HepG2 (cell line): ENCODE measurements around the gene LY6G5B. TPM values are rescaled to one million over a fixed set of nuclear protein-coding genes. Genes with fewer than 3 reads are reported as not detected.

Source experiments
- CREB1 ChIP-seq, 2 experiments: fragments of 450-650 bp in 1 of 2; IDR thresholded peaks; 2 replicates each; pipeline ENCODE4 v1.6.1; 2016 to 2017; ENCODE audit warnings: control low read depth in 1 of 2, mild to moderate bottlenecking in 1 of 2, missing compliant biosample characterization in 1 of 2, missing genetic modification characterization in 1 of 2
- FOXP1 ChIP-seq, 2 experiments: fragments of 450-650 bp in 1 of 2; IDR thresholded peaks; 2 replicates each; pipeline ENCODE4 v1.6.1; 2017 to 2018; ENCODE audit warnings: antibody characterized with exemption in 1 of 2
- HHEX ChIP-seq: IDR thresholded peaks from 2 replicates; pipeline ENCODE4 v1.6.1; 2016; ENCODE audit warnings: control low read depth
- ISL2 ChIP-seq: sonication (generic); formaldehyde crosslinking; IDR thresholded peaks from 2 replicates; pipeline ENCODE4 v1.5.0; 2020; ENCODE audit warnings: missing genetic modification reagents
- PLRG1 ChIP-seq: fragments of 450-650 bp; conservative IDR thresholded peaks from 2 replicates; pipeline ENCODE4 v1.6.1; 2016
- RORA ChIP-seq: sonication (generic); formaldehyde crosslinking; IDR thresholded peaks from 2 replicates; pipeline ENCODE4 v1.5.0; 2020; ENCODE audit warnings: mild to moderate bottlenecking, missing genetic modification reagents, moderate library complexity
- SMAD1 ChIP-seq: sonication (generic); formaldehyde crosslinking; IDR thresholded peaks from 2 replicates; pipeline ENCODE4 v1.4.0; 2020; ENCODE audit warnings: missing genetic modification reagents, low read depth, mild to moderate bottlenecking, borderline replicate concordance
- TP53 ChIP-seq: sonication (generic); formaldehyde crosslinking; conservative IDR thresholded peaks from 2 replicates; pipeline ENCODE4 v1.4.0; 2020; ENCODE audit warnings: missing genetic modification reagents
- ZBTB8A ChIP-seq: sonication (generic); formaldehyde crosslinking; IDR thresholded peaks from 2 replicates; pipeline ENCODE4 v1.4.0; 2020; ENCODE audit warnings: mild to moderate bottlenecking, low read depth, missing genetic modification reagents, borderline replicate concordance
- ZNF138 ChIP-seq: sonication (generic); formaldehyde crosslinking; IDR thresholded peaks from 2 replicates; pipeline ENCODE4 v1.5.0; 2020; ENCODE audit warnings: mild to moderate bottlenecking, low read depth, missing genetic modification reagents
- ZNF335 ChIP-seq: sonication (generic); formaldehyde crosslinking; IDR thresholded peaks from 2 replicates; pipeline ENCODE4 v1.4.0; 2020; ENCODE audit warnings: missing genetic modification reagents
- ZNF652 ChIP-seq: IDR thresholded peaks from 2 replicates; pipeline ENCODE4 v1.6.1; 2016; ENCODE audit warnings: low read depth, borderline replicate concordance
- polyA plus RNA-seq, 8 experiments: library from polyadenylated mRNA; depleted of rRNA in 3 of 8; stranded (reverse) in 7 of 8; unstranded in 1 of 8; fragments of >200 nt; fragmentation: Illumina TruSeq in 4 of 8; extraction: Trizol in 4 of 8; gene quantifications; 2 replicates each; pipeline versions ENCODE4 v1.2.1 to v1.2.3, GENCODE V29; 2011 to 2016; ENCODE audit warnings: low read depth in 4 of 8, missing spikeins in 1 of 8, mixed read lengths in 1 of 8; ENCODE audit not compliant: insufficient read depth in 1 of 8
- total RNA-seq, 5 experiments: library from RNA; depleted of rRNA; stranded (reverse); fragments of >200 nt; fragmentation: Illumina TruSeq; extraction: Trizol; gene quantifications; 2 replicates each; pipeline ENCODE4 v1.2.3, GENCODE V29; 2016; ENCODE audit warnings: low read depth in 1 of 5
- TF ChIP-seq, protein P1 (sequence below): sonication (generic); formaldehyde crosslinking; IDR thresholded peaks from 2 replicates; pipeline ENCODE4 v1.4.0; 2020; ENCODE audit warnings: missing genetic modification reagents
- TF ChIP-seq, protein P2 (sequence below): sonication (generic); formaldehyde crosslinking; IDR thresholded peaks from 2 replicates; pipeline ENCODE4 v1.4.0; 2020; ENCODE audit warnings: mild to moderate bottlenecking, missing genetic modification reagents
- TF ChIP-seq, protein P3 (sequence below): sonication (generic); formaldehyde crosslinking; IDR thresholded peaks from 2 replicates; pipeline ENCODE4 v1.4.0; 2020; ENCODE audit warnings: missing genetic modification reagents

Gene LY6G5B
- total and polyA plus RNA-seq, 2 of the 13 experiments (the other 11 are each of a cell fraction or from before 2014, with no cell fraction given): 7.8 to 15.7 TPM

DNA sequence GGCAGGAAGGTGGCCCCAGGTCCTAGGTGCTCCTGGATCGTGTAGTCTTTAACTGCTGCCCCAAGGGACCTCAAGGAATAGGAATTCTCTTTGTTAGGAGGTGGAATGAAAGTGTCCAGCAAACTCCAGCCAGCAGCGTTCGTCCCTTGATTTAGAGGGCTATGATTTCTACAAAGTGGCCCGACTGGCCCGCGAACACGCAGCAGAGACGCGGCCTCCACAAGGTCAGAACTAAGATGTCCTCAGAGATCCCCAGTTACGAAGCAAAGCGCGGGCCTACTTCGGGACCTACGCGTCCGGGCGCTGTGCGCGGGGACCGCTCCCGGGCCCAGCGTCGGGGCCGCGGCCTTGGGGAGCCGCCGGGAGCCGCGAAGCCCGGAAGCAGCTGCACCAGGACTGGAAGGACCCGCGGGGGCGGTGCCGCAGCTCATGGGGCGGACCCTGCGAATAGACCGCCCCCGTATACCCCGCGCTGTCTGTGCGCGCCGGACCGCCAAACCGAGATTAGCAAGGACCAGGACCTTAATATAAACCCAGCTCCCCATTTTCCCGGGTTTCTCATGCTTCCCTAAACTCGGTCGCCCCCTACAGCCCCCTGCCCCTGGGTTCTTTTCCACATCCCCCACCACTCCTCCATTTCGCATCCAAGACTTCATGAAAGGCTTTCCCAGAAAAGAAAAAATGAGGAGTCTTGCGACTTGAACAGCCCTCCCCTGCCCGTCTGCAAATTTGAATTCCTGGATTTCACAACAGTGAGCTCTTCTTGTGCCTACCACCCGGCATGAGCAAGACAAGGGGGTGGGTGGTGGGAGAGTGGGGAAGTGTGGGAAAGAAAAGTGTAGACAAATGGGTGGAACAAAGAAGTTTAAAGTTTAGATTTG lies 9.2 kb upstream of the LY6G5B start, which contains the start of gene C6orf47 (continued):
- TF ChIP-seq CREB1 (IDR thresholded peaks at IDR 0.05): no peak
- TF ChIP-seq CREB1 (CRISPR knock-in tag; IDR thresholded peaks at IDR 0.05): no peak
- TF ChIP-seq ZBTB8A: no peak; the same call in 1 of the 2 replicates
- TF ChIP-seq ZNF652 (CRISPR knock-in tag): no peak
- no peak for TF ChIP-seq HHEX (CRISPR knock-in tag)
- TF ChIP-seq ZNF138 (CRISPR knock-in tag): peak; percentile 74; the same call in 1 of the 2 replicates
- 0 out of 2 replicates have a peak, but pooled peaks have one; percentile 16 for TF ChIP-seq SMAD1 (CRISPR knock-in tag)
- no peak for TF ChIP-seq RORA (CRISPR knock-in tag)
- TF ChIP-seq PLRG1: no peak
- TF ChIP-seq FOXP1 (IDR thresholded peaks at IDR 0.05): no peak
- TF ChIP-seq FOXP1 (CRISPR knock-in tag; IDR thresholded peaks at IDR 0.05): no peak
- TF ChIP-seq, protein P1, sequence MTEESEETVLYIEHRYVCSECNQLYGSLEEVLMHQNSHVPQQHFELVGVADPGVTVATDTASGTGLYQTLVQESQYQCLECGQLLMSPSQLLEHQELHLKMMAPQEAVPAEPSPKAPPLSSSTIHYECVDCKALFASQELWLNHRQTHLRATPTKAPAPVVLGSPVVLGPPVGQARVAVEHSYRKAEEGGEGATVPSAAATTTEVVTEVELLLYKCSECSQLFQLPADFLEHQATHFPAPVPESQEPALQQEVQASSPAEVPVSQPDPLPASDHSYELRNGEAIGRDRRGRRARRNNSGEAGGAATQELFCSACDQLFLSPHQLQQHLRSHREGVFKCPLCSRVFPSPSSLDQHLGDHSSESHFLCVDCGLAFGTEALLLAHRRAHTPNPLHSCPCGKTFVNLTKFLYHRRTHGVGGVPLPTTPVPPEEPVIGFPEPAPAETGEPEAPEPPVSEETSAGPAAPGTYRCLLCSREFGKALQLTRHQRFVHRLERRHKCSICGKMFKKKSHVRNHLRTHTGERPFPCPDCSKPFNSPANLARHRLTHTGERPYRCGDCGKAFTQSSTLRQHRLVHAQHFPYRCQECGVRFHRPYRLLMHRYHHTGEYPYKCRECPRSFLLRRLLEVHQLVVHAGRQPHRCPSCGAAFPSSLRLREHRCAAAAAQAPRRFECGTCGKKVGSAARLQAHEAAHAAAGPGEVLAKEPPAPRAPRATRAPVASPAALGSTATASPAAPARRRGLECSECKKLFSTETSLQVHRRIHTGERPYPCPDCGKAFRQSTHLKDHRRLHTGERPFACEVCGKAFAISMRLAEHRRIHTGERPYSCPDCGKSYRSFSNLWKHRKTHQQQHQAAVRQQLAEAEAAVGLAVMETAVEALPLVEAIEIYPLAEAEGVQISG (CRISPR knock-in tag): peak; percentile 88
- TF ChIP-seq TP53 (CRISPR knock-in tag): peak; percentile 63; the same call in 1 of the 2 replicates
- TF ChIP-seq, protein P2, sequence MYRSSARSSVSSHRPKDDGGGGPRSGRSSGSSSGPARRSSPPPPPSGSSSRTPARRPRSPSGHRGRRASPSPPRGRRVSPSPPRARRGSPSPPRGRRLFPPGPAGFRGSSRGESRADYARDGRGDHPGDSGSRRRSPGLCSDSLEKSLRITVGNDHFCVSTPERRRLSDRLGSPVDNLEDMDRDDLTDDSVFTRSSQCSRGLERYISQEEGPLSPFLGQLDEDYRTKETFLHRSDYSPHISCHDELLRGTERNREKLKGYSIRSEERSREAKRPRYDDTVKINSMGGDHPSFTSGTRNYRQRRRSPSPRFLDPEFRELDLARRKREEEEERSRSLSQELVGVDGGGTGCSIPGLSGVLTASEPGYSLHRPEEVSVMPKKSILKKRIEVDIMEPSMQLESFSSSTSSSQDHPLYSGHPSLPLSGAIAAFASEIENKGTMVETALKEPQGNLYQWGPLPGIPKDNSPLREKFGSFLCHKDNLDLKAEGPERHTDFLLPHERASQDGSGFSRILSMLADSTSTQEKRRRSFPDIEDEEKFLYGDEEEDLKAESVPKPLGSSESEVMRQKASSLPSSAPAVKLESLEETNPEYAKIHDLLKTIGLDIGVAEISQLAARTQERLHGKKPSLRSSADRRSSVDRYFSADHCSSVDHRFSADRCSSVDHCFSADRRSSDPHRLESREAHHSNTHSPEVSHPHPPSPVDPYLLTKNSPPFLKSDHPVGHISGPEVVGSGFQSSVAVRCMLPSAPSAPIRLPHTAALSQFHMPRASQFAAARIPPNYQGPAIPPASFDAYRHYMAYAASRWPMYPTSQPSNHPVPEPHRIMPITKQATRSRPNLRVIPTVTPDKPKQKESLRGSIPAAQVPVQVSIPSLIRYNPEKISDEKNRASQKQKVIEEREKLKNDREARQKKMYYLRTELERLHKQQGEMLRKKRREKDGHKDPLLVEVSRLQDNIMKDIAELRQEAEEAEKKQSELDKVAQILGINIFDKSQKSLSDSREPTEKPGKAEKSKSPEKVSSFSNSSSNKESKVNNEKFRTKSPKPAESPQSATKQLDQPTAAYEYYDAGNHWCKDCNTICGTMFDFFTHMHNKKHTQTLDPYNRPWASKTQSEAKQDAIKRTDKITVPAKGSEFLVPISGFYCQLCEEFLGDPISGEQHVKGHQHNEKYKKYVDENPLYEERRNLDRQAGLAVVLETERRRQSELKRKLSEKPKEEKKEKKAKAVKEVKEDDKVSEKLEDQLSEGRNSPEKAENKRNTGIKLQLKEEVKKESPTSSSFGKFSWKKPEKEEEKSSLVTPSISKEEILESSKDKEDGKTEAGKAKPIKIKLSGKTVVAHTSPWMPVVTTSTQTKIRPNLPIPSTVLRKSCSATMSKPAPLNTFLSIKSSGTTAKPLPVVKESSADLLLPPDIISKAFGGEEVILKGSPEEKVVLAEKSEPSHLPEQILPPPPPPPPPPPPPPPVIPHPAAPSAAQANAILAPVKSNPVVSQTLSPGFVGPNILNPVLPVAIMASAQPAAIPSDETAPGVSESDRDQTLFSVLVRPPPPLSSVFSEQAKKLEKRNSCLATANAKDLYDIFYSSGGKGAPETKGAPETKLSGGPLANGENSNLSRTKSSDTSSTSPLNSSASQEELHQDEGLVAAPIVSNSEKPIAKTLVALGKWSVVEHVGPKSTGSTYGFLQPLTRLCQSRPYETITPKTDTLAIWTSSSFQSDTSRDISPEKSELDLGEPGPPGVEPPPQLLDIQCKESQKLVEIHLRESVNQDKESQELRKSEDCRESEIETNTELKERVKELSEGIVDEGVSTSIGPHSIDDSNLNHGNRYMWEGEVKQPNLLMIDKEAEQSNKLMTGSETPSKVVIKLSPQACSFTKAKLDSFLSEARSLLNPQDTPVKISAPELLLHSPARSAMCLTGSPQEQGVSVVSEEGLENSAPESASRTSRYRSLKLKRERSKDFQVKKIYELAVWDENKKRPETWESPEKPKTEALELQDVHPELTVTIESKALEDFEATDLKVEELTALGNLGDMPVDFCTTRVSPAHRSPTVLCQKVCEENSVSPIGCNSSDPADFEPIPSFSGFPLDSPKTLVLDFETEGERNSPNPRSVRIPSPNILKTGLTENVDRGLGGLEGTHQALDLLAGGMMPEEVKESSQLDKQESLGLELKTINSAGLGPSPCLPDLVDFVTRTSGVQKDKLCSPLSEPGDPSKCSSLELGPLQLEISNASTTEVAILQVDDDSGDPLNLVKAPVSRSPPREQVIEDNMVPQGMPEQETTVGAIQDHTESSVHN (CRISPR knock-in tag): no peak; the same call in 1 of the 2 replicates
- TF ChIP-seq, protein P3, sequence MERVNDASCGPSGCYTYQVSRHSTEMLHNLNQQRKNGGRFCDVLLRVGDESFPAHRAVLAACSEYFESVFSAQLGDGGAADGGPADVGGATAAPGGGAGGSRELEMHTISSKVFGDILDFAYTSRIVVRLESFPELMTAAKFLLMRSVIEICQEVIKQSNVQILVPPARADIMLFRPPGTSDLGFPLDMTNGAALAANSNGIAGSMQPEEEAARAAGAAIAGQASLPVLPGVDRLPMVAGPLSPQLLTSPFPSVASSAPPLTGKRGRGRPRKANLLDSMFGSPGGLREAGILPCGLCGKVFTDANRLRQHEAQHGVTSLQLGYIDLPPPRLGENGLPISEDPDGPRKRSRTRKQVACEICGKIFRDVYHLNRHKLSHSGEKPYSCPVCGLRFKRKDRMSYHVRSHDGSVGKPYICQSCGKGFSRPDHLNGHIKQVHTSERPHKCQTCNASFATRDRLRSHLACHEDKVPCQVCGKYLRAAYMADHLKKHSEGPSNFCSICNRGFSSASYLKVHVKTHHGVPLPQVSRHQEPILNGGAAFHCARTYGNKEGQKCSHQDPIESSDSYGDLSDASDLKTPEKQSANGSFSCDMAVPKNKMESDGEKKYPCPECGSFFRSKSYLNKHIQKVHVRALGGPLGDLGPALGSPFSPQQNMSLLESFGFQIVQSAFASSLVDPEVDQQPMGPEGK (CRISPR knock-in tag): peak; percentile 70
- TF ChIP-seq ZNF335 (CRISPR knock-in tag): peak; percentile 98
- peak; percentile 81 for TF ChIP-seq ISL2 (CRISPR knock-in tag)
